GF-D8 (cell line): ENCODE data around the gene RBM14.
"Not testable (repeated sequence)": the region's sequence is repeated elsewhere in the genome, so short reads cannot be mapped to it uniquely, and the experiment has no call there.

Experiments
- DNase-seq: peaks from one replicate; lab custom pipeline; 2025; lab: John Stamatoyannopoulos, UW

The RBM14 gene, protein sequence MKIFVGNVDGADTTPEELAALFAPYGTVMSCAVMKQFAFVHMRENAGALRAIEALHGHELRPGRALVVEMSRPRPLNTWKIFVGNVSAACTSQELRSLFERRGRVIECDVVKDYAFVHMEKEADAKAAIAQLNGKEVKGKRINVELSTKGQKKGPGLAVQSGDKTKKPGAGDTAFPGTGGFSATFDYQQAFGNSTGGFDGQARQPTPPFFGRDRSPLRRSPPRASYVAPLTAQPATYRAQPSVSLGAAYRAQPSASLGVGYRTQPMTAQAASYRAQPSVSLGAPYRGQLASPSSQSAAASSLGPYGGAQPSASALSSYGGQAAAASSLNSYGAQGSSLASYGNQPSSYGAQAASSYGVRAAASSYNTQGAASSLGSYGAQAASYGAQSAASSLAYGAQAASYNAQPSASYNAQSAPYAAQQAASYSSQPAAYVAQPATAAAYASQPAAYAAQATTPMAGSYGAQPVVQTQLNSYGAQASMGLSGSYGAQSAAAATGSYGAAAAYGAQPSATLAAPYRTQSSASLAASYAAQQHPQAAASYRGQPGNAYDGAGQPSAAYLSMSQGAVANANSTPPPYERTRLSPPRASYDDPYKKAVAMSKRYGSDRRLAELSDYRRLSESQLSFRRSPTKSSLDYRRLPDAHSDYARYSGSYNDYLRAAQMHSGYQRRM

DNA sequence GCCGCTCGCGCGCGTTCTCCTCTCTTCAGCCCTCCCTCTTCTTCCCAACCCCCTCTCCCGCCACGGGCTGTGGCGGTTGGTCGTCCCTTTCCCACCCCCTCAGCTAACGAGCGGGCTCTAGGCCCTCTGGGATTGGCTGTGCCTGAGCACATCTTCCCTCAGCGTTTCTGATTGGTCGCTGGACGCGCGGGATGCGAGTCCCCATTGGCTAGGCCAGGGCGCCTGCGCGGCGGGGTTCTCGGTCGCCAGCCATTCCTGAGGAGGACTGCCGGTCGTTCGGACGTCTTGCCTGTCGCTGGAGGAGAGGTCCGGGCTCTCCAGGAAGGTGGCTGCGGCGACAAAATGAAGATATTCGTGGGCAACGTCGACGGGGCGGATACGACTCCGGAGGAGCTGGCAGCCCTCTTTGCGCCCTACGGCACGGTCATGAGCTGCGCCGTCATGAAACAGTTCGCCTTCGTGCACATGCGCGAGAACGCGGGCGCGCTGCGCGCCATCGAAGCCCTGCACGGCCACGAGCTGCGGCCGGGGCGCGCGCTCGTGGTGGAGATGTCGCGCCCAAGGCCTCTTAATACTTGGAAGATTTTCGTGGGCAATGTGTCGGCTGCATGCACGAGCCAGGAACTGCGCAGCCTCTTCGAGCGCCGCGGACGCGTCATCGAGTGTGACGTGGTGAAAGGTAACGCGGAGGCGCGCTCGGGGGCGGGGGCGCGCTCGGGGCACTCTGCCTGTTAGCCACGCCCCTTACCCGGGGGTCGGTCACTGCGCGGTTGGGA is at the start of gene RBM14:
Gene RBM14 (plus strand): TSS at position 252 of the 776 bp plus-strand sequence. CDS start 91 bp downstream, at position 343.
- DNase-seq = peak; percentile 97

DNA sequence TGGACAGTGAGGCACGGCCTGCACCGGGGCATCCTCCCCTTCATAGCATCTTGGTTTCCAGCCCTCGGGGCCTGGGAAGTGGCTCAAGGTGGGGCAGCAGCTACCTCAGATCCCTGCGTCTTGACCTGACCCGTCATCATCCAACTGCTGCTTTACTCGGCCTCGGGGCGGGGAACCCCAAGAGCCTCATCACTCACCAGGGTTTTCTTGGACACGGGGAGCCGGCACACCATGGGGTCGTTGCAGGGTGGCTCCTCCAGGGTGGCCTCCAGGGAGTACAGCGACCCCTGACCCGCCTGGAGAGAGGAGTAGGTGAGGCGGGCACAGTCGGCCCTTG is 48.7 kb upstream of the RBM14 start:
- DNase-seq = no peak

DNA sequence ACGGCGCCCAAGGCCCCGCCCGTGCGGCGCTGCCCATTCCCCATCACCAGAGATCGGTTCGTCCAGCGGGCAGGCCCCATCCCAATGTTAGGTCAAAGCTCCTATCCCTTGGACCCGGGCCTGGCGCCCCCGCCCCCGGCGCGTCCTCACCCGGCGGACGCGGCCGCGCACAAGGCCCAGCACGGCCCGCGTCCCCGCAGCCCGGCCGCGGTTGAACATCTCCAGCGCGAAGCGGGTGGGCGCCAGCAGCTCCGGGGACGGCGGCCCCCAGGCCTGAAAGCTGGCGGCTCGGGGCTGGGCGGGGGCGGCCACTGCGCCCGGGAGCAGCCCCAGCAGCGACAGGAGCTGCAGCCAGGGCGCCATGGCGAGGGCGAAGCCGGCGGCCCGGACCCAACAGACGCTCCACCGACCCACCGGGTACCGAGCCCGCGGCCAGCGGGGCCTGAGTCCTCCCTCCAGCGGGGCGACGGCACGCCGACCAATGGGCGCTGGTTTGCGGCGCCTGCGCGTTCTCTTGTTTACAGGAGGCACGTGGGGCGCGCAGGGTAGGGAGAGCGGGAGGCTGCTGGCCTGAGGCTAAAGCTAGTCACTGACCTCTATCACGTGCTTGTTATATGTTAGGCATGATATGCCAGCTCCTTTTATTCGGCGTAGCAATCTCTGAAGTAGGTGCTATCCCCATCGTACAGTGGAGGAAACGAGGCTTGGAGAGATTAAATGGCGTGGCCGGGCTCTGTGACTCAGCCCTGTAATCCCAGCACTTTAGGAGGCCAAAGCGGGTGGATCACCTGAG is 48.1 kb upstream of the RBM14 start, which contains the start of gene CTSF:
Gene CTSF (minus strand): TSS at position 483 of the 793 bp plus-strand sequence. CDS start 120 bp downstream, at position 363.
- peak; percentile 3 for DNase-seq

DNA sequence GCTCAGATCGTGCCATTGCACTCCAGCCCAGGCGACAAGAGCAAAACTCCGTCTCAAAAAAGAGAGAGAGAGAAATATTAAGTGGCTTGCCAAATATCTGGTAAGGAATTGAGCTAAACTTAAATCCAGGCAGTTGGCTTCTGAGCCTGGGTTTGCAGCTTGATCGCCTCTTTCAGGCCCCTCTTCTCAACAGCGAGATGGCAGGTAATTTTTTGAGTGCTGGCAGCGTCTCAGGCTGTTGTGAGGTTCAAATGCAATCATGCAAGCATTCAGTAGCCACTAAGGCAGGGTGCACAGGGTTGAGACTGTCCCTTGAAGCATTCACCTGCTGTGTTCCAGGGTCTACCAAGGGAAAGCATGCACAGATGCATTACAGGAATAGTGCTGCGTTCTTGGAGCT is 47.4 kb upstream of the RBM14 start:
- DNase-seq = no peak

DNA sequence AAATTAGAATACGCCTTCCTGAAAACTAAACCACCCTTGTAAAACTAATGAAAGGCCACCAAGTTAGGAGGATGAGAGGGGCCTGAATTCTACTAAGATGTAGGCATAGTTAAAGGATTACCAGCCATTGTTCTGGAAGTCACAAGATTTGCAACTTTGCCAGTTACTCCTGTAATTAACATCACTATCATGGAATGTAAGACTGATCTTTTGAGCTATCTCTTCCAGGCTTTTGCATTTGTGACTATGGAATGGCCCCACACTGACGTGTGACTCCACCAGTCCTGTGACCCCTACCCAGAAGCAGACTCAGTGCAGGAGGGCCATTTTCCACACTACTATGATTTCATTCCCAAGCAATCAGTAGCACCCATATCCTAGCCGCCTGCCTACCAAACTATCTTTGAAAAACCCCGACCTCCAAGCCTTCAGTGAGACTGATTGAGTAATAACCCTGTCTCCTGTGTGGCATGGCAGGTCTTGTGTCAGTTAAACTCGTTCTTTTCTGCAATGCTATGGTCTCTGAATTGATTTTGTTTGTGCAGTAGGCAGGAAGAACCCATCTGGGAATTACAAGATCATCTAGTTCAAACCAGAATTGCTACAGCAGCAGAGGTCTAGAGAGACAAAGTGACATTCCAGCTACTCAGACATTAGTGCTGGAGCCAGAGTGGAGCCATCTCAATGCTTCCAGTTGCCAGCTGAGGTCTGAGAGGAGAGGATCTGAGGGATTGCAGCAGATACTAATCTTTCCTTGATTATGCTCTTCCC is 46.2 kb upstream of the RBM14 start:
- no peak for DNase-seq

DNA sequence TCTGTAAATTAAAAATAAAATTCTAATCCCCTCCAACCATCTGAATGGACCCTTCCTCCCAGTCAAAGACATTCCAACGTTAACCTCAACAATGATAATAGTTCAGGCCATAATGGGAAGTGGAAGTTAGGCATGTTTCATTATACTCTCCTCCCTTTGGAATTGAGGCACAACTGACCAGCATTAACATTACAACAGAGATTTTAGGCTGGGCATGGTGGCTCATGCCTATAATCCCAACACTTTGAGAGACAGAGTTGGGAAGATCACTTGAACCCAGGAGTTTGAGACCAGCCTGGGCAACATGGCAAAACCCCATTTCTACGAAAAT is 45.6 kb upstream of the RBM14 start:
- DNase-seq = no peak

DNA sequence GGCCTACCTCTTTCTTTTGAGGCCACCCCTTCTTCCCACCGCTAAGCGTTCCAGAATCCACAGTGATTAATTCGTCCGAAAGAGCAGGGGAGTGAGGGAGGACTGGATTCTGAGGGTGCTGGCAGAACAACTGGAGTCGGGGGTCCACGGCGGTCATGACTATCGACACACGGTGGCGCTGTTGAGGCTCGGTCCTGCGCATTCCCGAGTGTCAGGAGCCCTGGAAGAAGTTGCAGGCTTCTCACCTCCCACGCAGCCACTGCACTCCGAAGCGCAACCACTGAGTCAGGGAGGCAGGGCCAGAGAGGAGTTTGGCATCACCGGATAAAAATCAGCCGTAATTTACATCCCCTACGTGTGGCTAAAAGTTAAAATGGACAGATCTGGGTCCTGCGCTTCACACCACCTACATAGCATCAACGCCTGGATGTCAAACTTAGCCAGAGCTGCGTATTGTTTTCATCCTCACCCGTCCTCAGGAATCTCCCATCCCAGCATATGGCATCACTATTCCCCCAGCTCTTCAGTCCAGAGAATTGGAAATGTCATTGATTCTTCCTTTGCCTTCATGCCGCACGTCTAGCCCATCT is 37.3 kb upstream of the RBM14 start:
- DNase-seq = peak; percentile 2

DNA sequence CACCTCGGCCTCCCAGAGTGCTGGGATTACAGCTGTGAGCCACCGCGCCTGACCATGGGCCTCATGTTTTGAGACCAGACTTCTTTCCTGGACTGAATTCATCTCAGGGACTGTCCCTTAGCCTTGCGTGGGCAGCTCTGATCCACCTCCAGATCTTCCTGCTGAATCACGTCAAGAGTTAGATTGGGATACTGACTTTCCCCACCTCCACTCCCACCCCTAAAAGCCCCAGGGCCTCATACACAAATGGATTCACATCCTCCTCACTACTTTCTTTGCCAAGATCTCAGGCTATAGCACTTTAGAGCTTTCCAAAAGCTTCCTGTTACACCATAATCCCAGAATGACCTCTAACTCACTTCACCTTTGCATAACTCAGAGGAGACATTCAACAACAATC is 35.6 kb upstream of the RBM14 start:
- DNase-seq = no peak

DNA sequence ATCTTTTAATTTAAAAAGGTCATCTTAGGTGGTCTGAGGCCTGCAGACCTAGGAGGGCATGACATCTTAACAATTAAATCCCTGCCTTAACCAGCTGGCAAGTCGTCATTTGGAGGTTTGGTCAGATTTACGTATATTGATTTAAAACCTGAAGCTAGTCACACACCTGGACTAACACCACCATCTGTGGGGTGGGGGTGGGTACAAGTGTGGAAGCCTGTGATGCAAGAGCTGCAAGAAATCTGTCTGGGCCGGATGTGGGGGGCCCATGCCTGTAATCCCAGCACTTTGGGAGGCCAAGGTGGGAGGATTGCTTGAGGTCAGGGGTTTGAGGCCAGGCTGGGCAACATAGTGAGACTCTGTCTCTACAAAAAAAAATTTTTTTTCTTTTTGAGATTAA is 35.2 kb upstream of the RBM14 start:
- DNase-seq = no peak

DNA sequence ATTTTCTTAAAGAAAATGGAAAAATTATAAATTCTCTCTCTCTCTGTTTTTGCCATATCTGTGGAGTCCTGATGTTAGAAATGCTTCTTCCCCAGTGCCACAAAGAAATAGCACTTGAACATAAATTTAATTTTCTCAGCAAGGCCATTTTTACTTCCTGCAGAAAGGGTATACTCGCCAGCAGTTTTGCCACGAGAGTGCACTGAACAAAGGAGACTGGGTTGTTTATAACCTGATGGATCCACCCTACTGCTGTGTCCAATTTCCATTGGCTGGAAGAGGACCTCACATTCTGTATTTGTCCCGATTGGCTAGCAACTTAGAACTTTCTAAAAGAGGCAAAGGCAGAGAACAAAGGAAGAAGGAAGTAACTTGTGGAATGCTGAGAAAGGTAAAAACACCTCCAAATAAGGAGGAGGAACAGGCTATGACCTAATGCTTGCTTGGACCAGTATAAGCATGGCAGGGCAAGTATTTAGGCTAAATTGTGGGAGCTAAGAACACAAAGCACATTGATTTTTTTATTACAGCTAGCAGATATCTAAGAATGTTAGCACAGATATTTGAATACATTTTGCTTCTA is 33.8 kb upstream of the RBM14 start:
- not testable (repeated sequence) for DNase-seq

DNA sequence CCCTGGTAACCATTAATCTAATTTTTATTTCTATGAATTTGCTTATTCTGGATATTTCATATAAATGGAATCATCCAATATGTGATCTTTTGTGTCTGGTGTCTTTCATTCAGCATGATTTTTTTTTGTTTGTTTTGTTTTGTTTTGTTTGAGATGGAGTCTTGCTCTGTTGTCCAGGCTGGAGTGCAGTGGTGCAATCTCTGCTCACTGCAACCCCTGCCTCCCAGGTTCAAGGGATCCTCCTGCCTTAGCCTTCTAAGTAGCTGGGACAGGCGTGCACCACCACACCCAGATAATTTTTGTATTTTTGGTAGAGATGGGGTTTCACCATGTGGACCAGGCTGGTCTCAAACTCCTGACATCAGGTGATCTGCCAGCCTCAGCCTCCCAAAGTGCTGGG is 31.0 kb upstream of the RBM14 start:
- DNase-seq = not testable (repeated sequence)

DNA sequence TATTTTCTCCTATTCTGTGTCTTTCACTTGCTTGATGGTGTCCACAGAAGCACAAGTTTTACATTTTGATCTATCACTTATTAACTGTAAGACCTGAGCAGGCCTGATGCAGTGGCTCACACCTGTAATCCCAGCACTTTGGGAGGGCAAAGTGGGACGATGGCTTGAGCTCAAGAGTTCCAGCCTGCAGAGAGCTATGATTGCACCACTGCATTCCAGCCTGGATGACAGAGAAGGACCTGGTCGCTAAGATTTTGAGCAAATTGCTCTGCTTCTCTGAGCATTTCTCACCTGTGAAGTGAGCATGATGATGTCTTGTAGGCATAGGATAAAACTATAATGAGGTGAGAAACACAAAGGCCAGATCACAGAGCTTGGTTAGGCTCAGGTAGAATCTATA is 30.3 kb upstream of the RBM14 start:
- no peak for DNase-seq

DNA sequence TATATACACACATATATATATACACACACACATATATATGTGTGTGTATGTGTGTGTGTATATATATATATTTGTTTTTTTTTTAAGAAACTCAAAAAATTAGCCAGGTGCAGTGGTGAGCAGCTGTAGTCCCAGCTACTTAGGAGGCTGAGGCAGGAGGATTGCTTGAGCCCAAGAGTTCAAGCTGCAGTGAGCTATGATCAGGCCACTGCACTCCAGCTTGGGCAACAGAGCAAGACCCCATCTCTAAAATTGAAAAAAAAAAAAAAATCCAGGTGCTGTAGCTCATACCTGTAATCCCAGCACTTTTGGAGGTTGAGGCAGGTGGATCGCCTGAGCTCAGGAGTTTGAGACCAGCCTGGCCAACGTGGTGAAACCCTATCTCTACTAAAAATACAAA is 27.1 kb upstream of the RBM14 start:
- DNase-seq = not testable (repeated sequence)

DNA sequence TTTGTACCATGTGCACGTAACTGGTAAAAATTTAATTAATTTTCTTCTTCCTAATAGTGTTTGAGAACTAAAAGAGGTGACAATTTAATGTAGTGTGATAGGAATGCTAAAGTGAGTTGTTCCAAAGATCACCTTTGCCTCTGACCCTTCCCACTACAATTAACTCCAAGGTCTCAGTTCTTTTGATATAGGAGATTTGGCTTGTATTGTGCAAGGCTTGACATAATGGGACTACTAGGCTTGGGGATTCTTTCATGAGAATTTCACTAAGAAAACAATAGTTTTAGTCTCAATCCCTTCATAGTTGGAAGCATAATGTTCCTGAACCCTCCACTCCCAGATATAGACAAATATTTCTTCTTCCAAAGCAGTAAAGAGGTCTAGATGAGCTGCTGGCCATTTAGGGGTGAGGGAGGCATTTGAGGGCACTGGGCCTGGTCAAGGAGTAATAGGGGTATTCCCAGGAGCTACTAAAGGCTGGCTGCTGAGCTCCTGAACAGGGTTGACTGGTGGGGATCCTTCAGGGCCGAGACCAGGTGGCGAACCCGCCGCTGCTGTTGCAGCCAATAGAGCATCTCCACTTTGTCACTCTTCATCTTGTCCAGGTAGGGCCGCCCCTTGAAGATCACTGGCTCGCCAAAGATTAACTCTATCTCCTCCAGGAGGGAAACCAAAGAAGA is 26.3 kb upstream of the RBM14 start:
- no peak for DNase-seq

DNA sequence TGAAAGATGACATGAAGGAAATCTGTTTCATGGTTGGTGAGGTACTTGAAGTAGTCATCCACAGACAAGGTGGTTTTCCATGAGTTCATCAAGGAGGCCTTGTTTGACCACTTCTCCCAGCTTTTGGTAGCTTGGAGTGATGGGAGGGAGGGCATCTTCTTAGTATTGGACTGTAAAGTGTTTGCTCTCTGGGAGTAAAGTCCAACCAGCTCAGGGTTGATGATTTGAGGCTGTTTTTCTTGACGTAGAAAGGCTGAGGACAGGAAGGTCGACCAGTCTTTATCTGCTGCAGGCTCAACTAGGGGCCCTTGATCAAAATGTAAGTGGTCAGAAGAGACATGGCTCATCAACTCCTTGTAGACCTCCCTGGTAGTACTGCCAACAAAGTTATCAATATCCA is 25.3 kb upstream of the RBM14 start:
- no peak for DNase-seq

DNA sequence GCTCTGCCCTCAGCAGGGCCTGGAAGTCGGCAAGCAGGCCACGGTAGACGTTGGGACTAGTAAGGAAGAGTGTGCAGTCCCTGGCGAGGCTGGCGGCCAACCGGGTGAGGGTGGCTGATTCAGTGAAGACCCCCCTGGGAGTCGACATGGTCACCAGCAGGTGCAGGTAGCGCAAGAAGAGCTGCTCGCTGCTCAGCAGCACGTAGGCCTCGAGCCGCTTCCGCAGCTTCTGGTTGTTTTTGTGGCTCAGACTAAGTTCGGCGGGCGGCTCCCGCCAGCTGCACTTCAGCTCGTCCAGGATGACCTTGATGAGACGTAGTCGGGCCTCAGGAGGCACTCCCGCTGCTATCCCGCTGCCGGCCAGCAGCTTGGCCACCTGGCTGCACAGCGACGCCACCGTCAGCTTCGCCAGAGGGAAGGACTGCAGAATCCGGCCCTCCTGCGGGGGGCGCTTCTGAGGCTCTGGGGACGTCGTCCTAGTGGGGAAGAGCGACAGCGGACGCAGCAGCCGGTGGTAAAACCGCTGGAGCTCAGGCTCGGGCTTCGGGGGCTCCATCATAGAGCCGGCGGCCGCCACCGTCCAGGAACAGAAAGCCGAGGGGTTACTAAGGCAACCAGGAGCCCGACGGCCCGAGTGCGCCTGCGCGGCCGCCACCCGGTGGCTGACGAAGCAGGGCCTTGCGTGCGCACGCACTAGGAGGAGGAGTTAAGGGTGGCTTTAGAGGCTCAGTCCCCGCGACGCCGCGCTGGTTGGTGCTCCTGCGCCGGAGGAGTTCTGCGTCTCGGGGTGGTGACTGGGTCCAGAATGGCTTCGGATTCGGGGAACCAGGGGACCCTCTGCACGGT is 23.8 kb upstream of the RBM14 start, which contains the start of the genes CCDC87 and CCS:
Gene CCDC87 (minus strand): TSS at position 607 of the 846 bp plus-strand sequence. CDS start 48 bp downstream, at position 559.
Gene CCS (plus strand): TSS at position 729 of the 846 bp plus-strand sequence. CDS start 77 bp downstream, at position 806.
- peak; percentile 82 for DNase-seq

DNA sequence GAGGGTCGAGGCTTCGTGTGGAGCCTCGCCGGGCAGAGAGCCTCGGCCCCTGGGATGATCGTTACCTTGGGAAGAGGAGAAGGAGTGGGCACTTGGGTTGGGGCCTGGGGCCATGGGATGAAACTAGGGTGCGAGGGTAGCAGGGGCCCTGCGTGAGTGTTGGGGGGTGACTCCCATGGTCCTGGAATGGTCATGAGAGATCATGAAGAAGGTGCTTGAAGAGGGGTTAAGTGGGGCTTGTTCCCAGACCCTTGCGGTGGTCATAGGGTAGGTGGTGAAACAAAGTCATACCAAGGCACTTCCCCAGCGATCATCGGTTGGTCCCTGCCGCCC is 23.2 kb upstream of the RBM14 start:
- DNase-seq = no peak

DNA sequence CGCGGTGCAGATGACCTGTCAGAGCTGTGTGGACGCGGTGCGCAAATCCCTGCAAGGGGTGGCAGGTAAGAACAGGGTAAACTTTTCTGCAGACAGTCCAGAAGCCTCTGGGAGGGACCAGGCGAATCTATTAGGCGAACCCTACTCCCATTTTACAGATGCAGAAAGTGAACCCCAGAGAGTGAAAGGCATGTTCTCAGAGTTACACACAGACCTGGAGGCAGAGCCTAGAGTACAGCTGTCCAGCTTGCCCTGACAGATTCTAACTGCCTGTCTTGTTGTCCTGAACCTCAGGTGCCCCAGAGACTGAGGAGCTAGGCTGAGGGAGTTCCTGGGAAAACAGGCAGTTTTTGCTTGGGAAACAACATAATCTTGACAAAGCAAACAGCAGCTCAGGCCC is 22.8 kb upstream of the RBM14 start:
- no peak for DNase-seq
